Vagina (tissue), 2 donors: ENCODE data around the gene ITSN1.

Experiments used
- CTCF ChIP-seq, 3 experiments: fragments of 450-650 bp in 2 of 3; fragments of 200-600 bp in 1 of 3; sonication (generic) in 1 of 3; IDR thresholded peaks; one replicate each; pipeline ENCODE4 v1.5.1; 2017 to 2019; ENCODE audit warnings: antibody characterized with exemption in 3 of 3, mild to moderate bottlenecking in 2 of 3, moderate library complexity in 2 of 3
- POLR2AphosphoS5 ChIP-seq, 2 donors: sonication (generic); formaldehyde crosslinking; IDR thresholded peaks; one replicate each; pipeline ENCODE4 v1.9.0; 2017; ENCODE audit warnings: antibody characterized with exemption in 2 of 2, mild to moderate bottlenecking in 2 of 2, low read depth in 1 of 2; ENCODE audit not compliant: insufficient read depth in 1 of 2

GRCh38 chr21:33828083-33828482 is 185.8 kb downstream of the ITSN1 start:
- TF ChIP-seq CTCF (IDR thresholded peaks at IDR 0.05) = no peak
- peak in 1 of 2 donors; percentile 32 for TF ChIP-seq POLR2AphosphoS5 (IDR thresholded peaks at IDR 0.05; ENCODE audit: insufficient read depth in 1 of 2, low read depth in 1 of 2)
